C1 segment of cervical spinal cord (tissue), 14 donors: ENCODE measurements around the gene SNCB.

Source experiments
- DNase-seq, 14 donors: peaks; one replicate each; lab custom pipeline; 2025; lab: John Stamatoyannopoulos, UW

Gene SNCB

DNA sequence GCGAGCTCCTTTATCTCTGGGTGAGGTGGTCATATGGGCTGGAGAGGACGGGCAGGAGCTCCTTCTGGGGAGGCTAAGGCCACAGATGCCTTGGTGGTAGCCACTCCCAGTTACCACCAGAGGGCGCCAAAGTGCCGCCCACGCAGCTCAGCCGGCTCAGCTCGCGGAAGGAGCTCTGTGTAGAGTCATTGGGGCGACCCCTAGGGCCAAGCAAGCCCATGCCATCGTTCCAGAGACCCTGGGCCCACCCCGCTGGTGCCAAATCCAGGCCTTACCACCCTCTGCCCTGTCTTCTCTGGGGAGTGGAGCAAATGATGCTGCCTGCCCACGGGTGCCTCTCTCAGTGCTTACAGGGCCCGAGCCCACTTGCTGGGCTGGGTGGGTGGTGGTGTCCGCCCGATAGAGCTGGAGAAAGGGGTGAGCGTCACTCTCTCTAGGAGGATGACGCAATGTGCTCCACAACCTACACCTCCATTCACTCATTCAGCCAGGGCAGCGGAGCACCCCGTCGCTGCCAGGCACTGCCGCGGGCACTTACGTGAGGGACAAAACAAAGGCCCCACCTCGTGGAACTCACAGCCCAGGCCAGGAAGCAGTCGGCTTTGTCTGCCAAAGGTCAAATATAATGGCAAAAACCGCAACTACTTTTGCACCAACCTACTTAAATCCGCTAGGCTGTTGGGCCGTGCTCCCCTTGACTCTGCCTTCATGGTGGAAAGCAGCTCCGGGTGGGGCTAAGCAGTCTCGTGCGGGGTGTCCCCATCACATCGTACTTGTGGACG lies 30.7 kb upstream of the SNCB start:
- DNase-seq = peak in 12 of 14 donors; percentile 22 to 73 (median 44)

DNA sequence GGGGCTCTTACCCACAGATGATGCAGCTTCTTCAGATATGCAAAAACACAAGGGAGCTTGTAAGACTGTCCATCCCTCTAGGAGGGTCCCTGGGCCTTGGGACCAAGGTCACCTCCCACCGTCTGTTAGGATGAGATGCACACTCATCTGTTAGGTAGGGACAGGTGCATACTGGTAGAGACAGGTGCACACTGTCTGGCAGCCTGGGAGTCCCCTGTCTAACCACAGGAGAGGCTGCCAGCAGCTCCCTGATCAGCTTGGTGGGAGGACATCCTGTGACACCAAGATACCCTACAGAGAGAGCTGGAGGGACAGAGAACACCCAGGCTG lies 30.2 kb upstream of the SNCB start:
- DNase-seq = no peak

DNA sequence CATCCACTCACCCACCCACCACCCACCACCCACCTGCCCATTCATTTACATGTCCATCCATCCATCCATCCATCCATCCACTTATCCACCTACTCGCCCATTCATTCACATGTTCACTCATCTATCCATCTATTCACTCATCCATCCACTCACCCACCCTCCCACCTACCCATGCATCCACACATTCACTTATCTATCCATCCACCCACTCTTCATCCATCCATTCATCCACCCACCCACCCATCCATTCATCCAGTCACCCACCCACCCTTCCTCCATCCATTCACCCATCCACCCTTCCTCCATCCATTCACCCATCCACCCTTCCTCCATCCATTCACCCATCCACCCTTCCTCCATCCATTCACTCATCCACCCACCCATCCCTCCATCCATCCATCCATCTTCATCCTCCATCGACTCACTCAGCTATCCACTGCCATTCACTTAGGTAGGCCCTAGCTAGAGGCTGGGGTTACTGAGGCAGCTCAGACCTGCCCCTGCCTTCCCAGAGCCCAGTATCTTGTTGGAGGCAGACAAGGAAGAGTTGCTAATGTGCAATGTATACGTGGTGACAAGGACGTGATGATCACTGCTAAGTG lies 29.6 kb upstream of the SNCB start:
- DNase-seq = no peak

DNA sequence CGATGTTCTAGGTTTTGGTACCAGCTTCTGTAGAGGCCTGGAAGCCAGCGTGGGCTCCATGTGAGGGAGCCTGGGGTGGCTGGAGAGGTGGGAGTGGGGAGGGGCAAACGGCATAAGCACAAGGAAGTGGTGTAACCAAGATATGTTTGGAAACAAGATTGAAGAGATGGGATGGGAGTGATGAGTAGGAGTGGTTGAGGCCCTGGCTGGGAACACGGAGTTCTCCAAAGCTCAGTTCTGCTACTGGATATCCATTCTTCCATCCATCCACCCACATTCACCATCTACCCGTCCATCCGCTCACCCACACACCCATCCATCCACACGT lies 29.1 kb upstream of the SNCB start:
- DNase-seq = no peak

DNA sequence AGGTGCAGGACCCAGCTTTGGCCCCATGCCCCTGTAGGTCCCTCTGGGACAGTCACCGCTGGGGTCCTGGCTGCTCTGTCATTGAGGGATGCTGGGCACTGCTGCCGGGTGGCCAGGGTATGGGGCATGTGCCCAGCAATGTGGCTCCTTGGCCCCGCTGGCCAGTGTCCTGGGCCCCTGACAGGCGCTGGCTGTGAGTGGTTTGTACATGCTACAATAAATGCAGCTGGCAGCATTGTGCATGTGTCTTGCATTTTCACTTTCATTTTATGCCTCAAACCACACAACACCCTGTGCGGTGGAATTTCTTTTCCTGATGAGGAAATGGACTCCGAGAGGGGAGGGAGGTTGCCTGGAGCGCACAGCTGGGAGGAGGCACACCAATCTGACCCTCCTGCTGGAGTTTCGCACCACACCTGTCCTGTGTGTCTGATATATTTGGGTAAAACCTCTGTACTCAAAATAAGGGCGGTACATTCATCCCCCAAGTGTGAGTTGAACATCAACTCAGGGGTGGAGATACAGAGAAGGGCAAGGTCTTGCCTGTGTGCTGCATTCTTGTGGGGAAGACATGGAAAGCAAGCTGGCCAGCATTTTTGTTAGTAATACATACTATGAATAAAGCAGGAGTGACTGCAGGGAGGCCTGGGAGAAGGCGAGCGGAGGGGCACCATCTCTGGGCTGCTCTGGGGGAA lies 28.6 kb upstream of the SNCB start:
- peak in 1 of 14 donors; percentile 5 for DNase-seq

DNA sequence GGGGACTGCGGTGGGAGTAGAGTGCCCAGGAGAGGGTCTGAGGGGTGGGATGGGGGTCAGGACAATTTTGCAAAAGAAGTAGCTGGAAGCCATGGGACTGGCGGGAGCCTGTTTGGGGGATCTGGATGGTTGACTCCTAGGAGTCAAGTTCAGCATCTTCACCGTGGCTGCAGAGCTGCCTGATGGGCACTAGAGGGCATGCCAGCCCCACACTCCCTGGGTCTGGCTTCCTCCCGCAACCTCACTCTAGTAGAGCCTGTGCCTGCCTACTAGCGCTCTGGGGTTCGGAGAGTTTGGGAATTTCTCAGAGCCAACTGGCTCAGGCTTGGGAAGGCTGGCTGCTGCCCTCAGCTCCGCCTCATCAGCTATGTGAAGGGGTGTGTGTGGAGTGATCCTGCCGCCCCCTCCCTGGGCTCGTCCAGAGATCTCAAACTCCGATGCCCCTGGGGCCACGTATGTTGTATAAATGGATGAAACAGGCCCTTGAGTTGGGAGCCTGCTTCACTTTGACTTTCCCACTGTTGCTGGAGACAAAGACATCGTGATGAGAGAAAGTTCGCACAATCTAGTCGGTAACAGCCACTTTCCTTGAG lies 27.8 kb upstream of the SNCB start:
- DNase-seq = peak in 11 of 14 donors; percentile 19 to 73 (median 40)

DNA sequence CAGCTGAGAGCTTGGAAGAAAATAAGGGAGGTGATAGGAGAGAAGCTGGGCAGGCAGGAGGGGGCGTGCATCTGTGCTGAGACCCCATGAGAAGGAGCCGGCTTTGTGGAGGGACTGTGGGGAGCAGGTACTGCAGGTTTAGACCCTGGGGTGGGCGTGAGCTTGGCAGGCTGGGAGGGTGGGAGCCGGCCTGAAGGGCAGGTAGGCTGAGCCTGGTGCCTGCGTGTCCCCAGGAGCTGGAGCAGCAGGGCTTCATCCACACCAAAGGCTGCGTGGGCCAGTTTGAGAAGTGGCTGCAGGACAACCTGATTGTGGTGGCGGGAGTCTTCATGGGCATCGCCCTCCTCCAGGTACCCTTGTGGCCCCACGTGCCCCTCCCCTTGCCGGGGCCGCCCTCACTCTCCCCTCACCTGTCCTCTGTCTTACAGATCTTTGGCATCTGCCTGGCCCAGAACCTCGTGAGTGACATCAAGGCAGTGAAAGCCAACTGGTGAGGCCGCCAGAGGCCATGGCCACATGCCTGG lies 26.2 kb upstream of the SNCB start:
- no peak for DNase-seq

DNA sequence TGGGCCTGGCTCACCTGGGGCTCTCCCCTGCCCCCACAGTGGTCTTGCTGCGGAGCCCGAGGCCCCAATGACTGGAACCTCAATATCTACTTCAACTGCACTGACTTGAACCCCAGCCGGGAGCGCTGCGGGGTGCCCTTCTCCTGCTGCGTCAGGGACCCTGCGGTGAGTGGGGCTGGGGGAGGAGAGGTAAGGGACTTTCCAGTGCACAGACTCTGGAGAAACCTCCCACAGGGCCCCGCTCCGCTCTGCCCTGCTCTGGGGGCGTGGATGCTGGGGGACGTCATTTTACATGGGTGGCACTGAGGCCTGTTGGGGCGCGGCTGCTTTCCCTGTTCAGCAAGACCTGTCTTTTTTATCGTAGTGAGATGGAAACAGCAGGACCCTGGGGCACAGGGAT lies 24.5 kb upstream of the SNCB start:
- no peak for DNase-seq

DNA sequence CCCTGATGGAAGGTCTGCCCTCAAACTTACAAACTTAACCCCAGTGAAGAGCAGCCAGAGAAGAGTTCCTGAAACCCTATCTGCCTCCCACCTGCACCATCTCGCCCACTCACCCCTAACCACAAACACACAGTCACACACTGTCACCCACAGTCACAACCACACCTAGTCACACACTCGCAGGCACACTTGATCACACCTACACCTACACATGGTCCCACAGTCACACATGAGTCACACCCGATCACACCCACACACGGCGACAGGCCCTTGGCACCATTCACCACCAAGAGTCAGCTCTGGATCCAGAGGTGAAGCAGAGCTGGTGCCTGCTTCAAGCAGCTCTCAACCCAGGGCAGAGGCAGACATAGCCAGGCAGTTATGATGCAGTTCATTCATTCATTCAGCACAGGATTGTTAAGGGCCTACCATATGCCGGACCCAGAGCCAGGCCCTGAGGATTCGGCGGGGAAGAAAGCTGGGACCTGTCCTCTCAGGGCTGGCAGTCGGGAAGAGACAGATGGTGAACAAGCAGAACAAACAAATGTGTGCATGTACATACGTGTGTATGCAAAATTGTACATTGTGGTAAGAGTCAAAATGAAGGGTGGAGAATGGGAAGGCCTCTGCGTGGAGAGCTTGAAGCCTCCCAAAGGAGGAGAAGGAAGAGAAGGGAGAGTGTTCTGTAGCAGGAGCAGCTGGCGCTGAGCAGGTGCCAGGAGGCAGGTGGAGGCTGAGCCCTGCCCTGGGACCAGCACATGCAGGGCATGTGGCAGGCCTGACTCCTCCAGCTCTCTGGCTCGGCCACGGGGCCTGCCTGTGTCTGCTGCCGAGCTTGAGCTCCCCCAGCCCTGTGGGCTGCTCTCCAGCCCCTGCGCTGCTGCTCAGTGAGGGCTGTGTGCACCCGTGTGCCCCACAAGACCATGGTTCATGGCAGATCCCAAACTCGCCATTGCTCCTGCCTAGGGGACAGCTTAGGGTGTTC lies 23.4 kb upstream of the SNCB start:
- peak in 1 of 14 donors; percentile 52 for DNase-seq

DNA sequence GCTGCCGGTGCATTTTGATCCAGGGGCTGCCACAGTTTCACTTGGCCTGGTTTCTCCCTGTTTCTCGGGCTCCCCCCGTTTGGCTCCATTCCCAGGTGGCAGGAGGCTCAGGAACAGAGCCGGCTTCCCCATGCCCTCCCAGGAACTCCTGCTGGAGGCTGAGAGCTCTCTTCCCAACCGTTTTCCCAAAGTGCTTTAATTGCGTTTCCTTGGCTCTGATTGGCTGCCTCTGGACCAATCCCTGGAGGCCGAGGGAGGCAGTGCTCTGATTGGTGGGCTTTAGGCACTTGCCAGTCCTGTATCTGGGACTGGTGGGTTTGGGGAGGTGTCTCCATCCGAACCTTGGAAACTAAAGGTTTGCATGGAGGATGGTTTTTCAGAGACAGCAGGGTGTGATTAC lies 21.8 kb upstream of the SNCB start:
- peak in 5 of 14 donors; percentile 6 to 91 (median 23) for DNase-seq

DNA sequence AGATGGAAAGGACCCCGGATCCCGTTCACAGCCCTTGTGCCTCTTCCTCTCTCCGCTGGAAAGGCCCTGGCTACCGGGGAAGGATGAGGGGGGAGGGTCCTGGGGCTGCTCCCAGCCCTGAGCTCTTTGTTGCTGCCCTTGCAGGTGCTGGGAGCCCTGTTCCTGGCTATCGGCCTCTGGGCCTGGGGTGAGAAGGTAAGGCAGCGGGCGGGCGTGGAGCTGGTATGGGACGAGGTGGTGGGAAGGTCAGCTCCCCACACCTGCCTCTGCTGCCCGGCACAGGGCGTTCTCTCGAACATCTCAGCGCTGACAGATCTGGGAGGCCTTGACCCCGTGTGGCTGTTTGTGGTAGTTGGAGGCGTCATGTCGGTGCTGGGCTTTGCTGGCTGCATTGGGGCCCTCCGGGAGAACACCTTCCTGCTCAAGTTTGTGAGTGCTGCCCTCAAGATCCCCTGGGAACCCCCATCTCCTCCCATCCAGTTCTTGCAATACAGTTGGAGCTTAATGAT lies 21.2 kb upstream of the SNCB start:
- no peak for DNase-seq

DNA sequence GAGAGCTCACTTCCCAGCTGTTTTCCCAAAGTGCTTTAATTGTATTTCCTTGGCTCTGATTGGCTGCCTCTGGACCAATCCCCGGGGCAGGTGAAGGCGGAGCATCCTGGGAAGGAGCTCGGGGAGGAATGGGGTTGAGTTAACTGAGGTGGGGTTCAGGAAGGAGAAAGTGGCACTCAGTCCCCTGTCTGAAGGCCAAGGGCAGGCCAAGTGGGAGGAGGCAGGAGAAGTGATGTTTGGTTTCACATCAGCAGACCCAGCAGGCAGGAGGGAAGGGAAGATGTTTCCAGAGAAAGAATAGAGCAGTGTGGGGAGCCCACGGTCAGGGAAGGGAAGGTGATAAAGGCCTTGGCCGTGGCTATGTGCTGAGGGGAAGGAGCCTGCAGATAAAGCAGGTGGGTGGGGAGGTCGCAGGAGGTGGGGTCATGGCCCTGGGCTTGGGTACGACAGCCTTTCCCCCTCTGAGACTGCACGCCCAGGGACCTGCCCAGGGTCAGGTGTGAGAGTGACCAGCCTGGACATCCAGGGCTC lies 20.1 kb upstream of the SNCB start:
- no peak for DNase-seq

DNA sequence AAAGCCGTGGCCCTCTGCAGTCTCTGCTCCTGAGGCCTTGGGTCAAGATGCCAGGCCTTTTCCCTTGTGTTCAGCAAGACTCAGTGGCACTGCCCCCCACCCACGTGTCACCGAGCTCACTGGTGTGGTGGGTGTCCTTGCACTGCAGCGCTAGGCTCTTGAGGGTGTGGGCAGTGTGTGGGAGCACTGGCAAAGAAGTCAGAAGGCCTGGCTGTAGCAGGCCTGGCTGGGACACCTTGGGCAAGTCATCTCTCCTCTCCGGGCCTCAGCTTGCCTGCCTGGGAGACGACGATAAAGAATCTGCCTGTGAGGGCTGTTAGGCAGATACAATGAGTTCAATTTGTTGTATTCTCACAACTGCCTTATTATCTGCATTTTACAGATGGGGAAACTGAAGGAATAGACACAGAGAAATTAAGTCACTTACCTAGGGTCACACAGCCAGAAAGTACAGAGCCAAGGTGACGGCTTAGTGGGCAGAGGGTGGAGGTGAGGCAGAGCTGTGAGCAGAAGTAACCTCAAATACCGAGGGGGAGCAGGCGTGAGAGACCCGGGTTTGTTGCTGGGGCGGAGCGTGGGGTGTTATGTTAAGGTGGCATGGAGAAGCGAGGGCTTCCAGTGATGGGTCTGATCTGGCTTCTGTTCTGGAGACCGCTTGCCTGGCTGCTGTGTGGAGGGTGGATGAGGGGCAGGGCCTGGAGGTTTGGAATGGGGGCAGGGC lies 18.3 kb upstream of the SNCB start:
- DNase-seq = no peak

DNA sequence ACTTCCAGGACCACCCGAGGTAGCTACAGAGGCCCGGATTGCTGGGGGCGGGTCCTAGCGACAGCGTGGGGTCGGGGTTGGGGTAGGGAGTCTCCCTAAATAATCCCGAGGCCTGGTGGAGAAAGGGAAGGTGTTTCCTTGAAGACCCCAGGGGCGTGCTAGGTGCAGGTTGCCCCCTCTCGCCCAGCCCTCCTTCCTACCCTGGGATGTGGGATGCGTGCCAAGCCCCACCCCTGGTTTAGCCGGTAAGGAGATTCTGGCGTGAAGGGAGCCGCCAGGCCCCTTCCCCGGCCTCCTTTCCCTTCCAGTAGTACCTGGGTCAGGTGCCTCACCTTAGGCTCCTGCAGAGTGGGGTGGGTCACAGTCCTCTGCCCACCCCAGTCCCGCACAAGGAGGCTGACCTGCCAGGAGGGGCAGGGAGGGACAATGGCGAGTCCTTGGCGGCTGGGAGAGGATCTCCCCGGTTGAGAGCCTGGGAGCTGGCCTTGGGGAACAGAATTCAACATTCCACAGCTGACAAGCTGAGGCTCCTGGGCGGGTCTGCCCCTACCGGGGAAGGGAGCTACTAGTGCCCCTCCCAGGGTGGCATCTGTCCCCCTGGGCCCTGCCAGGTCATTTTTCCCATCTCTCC lies 17.6 kb upstream of the SNCB start:
- DNase-seq = peak in 2 of 14 donors; percentile 37 to 54

DNA sequence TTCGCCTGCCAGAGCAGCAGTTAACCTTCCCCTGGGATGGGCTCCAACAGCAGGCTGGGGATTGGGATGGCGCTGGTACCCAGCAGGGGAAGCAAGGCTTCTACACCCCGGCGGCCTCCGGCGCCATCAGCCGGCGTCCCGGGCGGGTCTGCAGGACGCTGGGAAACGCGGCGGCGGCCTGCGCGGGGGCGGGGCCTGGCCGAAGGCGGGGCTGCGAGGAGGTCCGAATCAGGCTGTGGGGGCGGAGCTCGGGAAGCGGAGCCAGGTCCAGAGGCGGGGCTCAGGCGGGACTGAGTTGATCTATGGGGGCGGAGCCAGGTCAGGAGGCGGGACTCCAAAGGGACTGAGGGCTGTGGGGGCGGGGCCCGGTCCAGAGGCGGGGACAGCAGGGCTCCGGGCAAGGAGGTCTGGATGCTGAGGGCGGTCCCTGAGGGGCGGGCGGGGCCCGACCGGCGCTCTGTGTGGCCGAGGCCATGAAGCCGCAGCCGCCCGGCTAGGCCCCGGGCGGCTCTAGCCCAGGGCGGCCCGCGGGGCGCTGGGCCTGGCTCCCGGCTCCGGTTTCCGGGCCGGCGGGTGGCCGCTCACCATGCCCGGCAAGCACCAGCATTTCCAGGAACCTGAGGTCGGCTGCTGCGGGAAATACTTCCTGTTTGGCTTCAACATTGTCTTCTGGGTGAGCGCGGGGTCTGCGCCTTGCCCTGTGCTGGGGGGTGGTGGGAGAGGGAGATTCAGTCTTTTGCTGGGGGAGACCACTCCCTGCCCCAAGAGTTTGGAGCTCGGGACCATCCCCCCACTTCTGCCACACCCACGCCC lies 16.9 kb upstream of the SNCB start, which contains the start of gene TSPAN17:
Gene TSPAN17 (plus strand): TSS at position 455 of the 813 bp plus-strand sequence. CDS start 132 bp downstream, at position 587.
- peak; percentile 73 to 99 (median 97) for DNase-seq

DNA sequence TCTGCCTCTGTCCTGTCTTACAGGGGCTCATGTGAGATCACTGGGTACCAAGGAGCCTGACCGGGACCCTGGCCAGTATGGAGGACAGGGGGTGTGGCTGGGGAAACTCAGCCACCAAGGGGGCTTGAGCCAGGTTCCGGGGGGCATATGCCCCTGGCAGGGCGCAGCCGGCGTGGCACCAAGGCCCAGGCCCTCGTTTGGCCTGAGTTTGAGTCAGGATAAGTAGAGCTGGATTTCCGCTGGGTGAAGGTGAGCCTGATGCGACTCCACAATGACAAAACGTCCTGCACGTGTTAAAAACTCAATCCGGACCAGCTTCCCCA lies 16.3 kb upstream of the SNCB start:
- DNase-seq = no peak

DNA sequence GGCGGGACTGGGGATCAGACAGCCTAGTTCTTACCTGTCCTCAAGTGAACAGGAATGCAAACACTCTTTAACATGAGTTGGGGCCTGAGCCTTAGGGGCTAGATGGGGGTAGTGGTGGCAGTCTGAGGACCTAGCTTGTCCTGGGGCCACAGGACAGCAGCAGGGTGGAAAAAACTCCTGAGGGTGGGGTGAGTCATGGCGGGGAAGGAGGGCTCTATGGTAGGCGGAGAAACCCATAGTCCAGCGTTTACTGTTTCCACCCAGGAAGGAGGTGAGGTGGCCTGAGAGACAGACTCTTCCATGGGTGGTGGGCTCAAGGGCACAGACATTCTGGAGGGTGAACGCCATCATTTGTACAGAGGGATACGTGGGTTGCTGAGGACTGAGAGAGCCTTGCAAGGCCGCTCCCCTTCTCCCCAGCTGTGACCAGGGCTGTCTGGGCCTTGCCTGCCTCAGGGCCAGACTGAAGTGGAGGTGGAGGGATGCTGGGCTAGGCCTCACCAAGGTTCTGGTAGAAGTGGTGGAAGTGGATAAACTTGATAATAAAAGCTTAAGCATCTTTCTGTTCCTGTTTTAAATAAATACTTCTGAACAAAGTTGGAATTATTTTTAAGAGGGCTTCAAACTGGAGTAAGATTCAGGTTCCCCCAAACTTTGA lies 15.8 kb upstream of the SNCB start:
- DNase-seq = no peak
